Left ventricle myocardium superior (tissue), 1 donor: ENCODE data around the gene FBXO31. TPM values are rescaled to one million over a fixed set of nuclear protein-coding genes. Genes with fewer than 3 reads are reported as not detected.

Experiments used
- ATAC-seq: fragments of 200-7000 bp; cut with Tn5 transposase; one replicate; pipeline ENCODE4 v1.9.1; 2020; ENCODE audit warnings: mild to moderate bottlenecking, moderate library complexity
- DNase-seq: peaks from one replicate; pipeline ENCODE4 v3.0.0-alpha.2; 2020
- intact Hi-C: fragments of 100-400 bp; cut with micrococcal nuclease; formaldehyde crosslinking; loops from one replicate; pipeline ENCODE4 v1.11.0; 2022
- total RNA-seq: library from RNA; stranded (reverse); fragmentation: NEBNext Ultra II Directional; extraction: Animal tissue kit (Norgen Biotek cat#: 25700); gene quantifications from one replicate; pipeline ENCODE4 v1.2.1, GENCODE V29; 2021
- donor health status: DM: no; HTN: yes; CAD: no; lungs with severe emphysema.

The FBXO31 gene
- total RNA-seq, 1 donor from 2014 or later: 71.7 TPM

GRCh38 chr16:87334651-87335624, 48.6 kb downstream of the FBXO31 start:
- peak; percentile 27 for DNase-seq
- ATAC-seq: no peak
- intact Hi-C loops: no loop called here

GRCh38 chr16:87333581-87334331, 49.8 kb downstream of the FBXO31 start:
- intact Hi-C loops: no loop called here
- ATAC-seq (no peak), DNase-seq (peak; percentile 17)

GRCh38 chr16:87333101-87333500, 50.5 kb downstream of the FBXO31 start:
- intact Hi-C loops: no loop called here

GRCh38 chr16:87332150-87332549, 51.4 kb downstream of the FBXO31 start:
- intact Hi-C loops: no loop called here
- DNase-seq: peak; percentile 24

More at GRCh38 chr16:87333101-87333500, 50.5 kb downstream of the FBXO31 start:
- DNase-seq (peak; percentile 28), ATAC-seq (no peak)

GRCh38 chr16:87331241-87331801, 52.3 kb downstream of the FBXO31 start:
- DNase-seq: peak; percentile 26
- intact Hi-C loops: no loop called here
- ATAC-seq: no peak

More at GRCh38 chr16:87332150-87332549, 51.4 kb downstream of the FBXO31 start:
- ATAC-seq: no peak

- intact Hi-C loops: no loop called here
- DNase-seq (peak; percentile 12), ATAC-seq (no peak)
Observed at GRCh38 chr16:87330646-87331045, 52.9 kb downstream of the FBXO31 start.

- ATAC-seq (no peak), DNase-seq (peak; percentile 12)
- intact Hi-C loops: no loop called here
Observed at GRCh38 chr16:87330257-87330624, 53.3 kb downstream of the FBXO31 start.

GRCh38 chr16:87329436-87330256, 53.9 kb downstream of the FBXO31 start:
- DNase-seq (peak; percentile 13), ATAC-seq (no peak)
- intact Hi-C loops: no loop called here

- DNase-seq (peak; percentile 27), ATAC-seq (no peak)
- intact Hi-C loops: no loop called here
Observed at GRCh38 chr16:87328846-87329245, 54.7 kb downstream of the FBXO31 start.

GRCh38 chr16:87327798-87328495, 55.6 kb downstream of the FBXO31 start:
- intact Hi-C loops: no loop called here
- ATAC-seq (no peak), DNase-seq (peak; percentile 25)

- ATAC-seq: no peak
- DNase-seq: no peak
- intact Hi-C loops: no loop called here
Observed at GRCh38 chr16:87326151-87326571, 57.4 kb downstream of the FBXO31 start.

- intact Hi-C loops: no loop called here
- no peak for DNase-seq
- ATAC-seq: no peak
Observed at GRCh38 chr16:87325423-87325858, 58.1 kb downstream of the FBXO31 start.

GRCh38 chr16:87324411-87325275, 58.9 kb downstream of the FBXO31 start:
- peak; percentile 63 for ATAC-seq
- intact Hi-C loops: no loop called here
- DNase-seq: no peak

GRCh38 chr16:87323727-87324410, 59.7 kb downstream of the FBXO31 start:
- intact Hi-C loops: no loop called here
- ATAC-seq (no peak), DNase-seq (no peak)

GRCh38 chr16:87322833-87323726, 60.5 kb downstream of the FBXO31 start:
- no peak for DNase-seq
- intact Hi-C loops: no loop called here
- ATAC-seq: no peak

GRCh38 chr16:87322360-87322759, 61.2 kb downstream of the FBXO31 start:
- intact Hi-C loops: no loop called here
- ATAC-seq (no peak), DNase-seq (no peak)
